GM19438 (cell line): ENCODE results near the gene SLC16A1.
"Not testable (repeated sequence)": the region's sequence is repeated elsewhere in the genome, so short reads cannot be mapped to it uniquely, and the experiment has no call there.

Source experiments
- ATAC-seq: cut with Tn5 transposase; IDR thresholded peaks from one replicate; pipeline ENCODE4 v1.9.1; 2021; ENCODE audit warnings: low read depth; ENCODE audit not compliant: unreplicated experiment

The SLC16A1 gene

GRCh38 chr1:112971006-112971405 is 15.0 kb upstream of the SLC16A1 start:
- ATAC-seq, result no peak

GRCh38 chr1:112964347-112964746 is 8.4 kb upstream of the SLC16A1 start:
- no peak for ATAC-seq

- ATAC-seq, result no peak
Observed at GRCh38 chr1:112961072-112961471, 5.1 kb upstream of the SLC16A1 start.

GRCh38 chr1:112960384-112960783 is 4.4 kb upstream of the SLC16A1 start:
- ATAC-seq, result no peak

GRCh38 chr1:112958236-112958635 is 2.2 kb upstream of the SLC16A1 start:
- ATAC-seq, result not testable (repeated sequence)

- peak; percentile 38 for ATAC-seq
Observed at GRCh38 chr1:112957133-112957812, 1.3 kb upstream of the SLC16A1 start.

GRCh38 chr1:112956544-112957132 is 642 bp upstream of the SLC16A1 start:
- peak; percentile 10 for ATAC-seq

- ATAC-seq, result peak; percentile 22
Observed at GRCh38 chr1:112954945-112955772, 837 bp downstream of the SLC16A1 start.

- ATAC-seq, result no peak
Observed at GRCh38 chr1:112954017-112954650, 1.9 kb downstream of the SLC16A1 start.

- ATAC-seq, result no peak
Observed at GRCh38 chr1:112950426-112950825, 5.6 kb downstream of the SLC16A1 start.

GRCh38 chr1:112946683-112947082 is 9.3 kb downstream of the SLC16A1 start:
- ATAC-seq, result no peak

- no peak for ATAC-seq
Observed at GRCh38 chr1:112939810-112940209, 16.2 kb downstream of the SLC16A1 start.

- no peak for ATAC-seq
Observed at GRCh38 chr1:112938210-112938609, 17.8 kb downstream of the SLC16A1 start.

- no peak for ATAC-seq
Observed at GRCh38 chr1:112937495-112937894, 18.5 kb downstream of the SLC16A1 start.

- no peak for ATAC-seq
Observed at GRCh38 chr1:112937070-112937469, 18.9 kb downstream of the SLC16A1 start.

GRCh38 chr1:112935461-112936111 is 20.4 kb downstream of the SLC16A1 start:
- ATAC-seq, result no peak

- no peak for ATAC-seq
Observed at GRCh38 chr1:112934577-112934976, 21.4 kb downstream of the SLC16A1 start.

GRCh38 chr1:112933820-112934571 is 22.0 kb downstream of the SLC16A1 start:
- no peak for ATAC-seq

GRCh38 chr1:112929979-112930378 is 26.0 kb downstream of the SLC16A1 start:
- no peak for ATAC-seq

GRCh38 chr1:112927462-112927990 is 28.5 kb downstream of the SLC16A1 start:
- ATAC-seq, result no peak
